K562 (cell line): ENCODE data around the gene IL36RN. TPM values are rescaled to one million over a fixed set of nuclear protein-coding genes. Genes with fewer than 3 reads are reported as not detected.

ENCODE experiments used
- ATAC-seq: fragments of 200-7000 bp; cut with Tn5 transposase; 3 replicates; pipeline ENCODE4 v1.9.1; 2020; ENCODE audit warnings: moderate library complexity
- BruUV-seq: library from RNA; stranded (reverse); fragments of 400-500 nt; replicated peaks from 2 replicates; lab custom pipeline; 2021; lab: Mats Ljungman, UMichigan
- CTCF ChIA-PET: fragments of 300-600 bp; formaldehyde crosslinking; extraction: SDS; loops from one replicate; lab custom pipeline; 2021; ENCODE audit warnings: low intra/inter-chr PET ratio; lab: Yijun Ruan, JAX
- POLR2A ChIA-PET: fragments of 300-600, 350-650 bp; sonication (Branson Sonifier 250); formaldehyde crosslinking; extraction: SDS; loops from one replicate; lab custom pipeline; 2021; ENCODE audit warnings: antibody characterized with exemption, inconsistent platforms; lab: Yijun Ruan, JAX
- DNase-seq, 4 experiments: peaks; one replicate each; pipeline versions ENCODE4 v3.0.0 to v3.0.0-alpha.2; 2011 to 2018; ENCODE audit warnings: low spot score in 3 of 4, mixed read lengths in 3 of 4; ENCODE audit errors: extremely low read depth in 1 of 4
- FAIRE-seq: peaks from 2 replicates; lab custom pipeline; 2011; peaks lifted over from hg19 to GRCh38; lab: Jason Lieb, UNC
- H2AFZ ChIP-seq: 2 replicates; pipeline ENCODE4 v1.6.0; 2011; ENCODE audit warnings: low read depth, low read length, control low read depth, inconsistent platforms
- H3K27ac ChIP-seq: fragments of 200-600 bp; 3 replicates; pipeline ENCODE4 v1.8.0; 2011; ENCODE audit warnings: low read depth, mild to moderate bottlenecking, control low read depth, inconsistent platforms, low read length, moderate library complexity, mixed read lengths; ENCODE audit errors: extremely low read depth
- H3K27me3 ChIP-seq, 2 experiments: fragments of 300-600 bp in 1 of 2; 2 replicates in 1 of 2; 3 replicates in 1 of 2; pipeline versions ENCODE4 v1.6.0 to v1.8.0; 2011; ENCODE audit warnings: inconsistent platforms in 2 of 2, low read length in 2 of 2, mild to moderate bottlenecking in 1 of 2, mixed read lengths in 1 of 2, moderate library complexity in 1 of 2; ENCODE audit not compliant: control insufficient read depth in 2 of 2, insufficient read depth in 2 of 2
- H3K36me3 ChIP-seq: fragments of 300-600 bp; 3 replicates; pipeline ENCODE4 v1.8.0; 2011; ENCODE audit warnings: mild to moderate bottlenecking, low read length, inconsistent platforms; ENCODE audit not compliant: control insufficient read depth, insufficient read depth
- H3K4me1 ChIP-seq, 2 experiments: fragments of 200-600 bp in 1 of 2; replicated peaks in 1 of 2; 2 replicates in 1 of 2; 3 replicates in 1 of 2; pipeline versions ENCODE4 v1.5.1 to v1.8.0; 2011; ENCODE audit warnings: inconsistent platforms in 2 of 2, low read length in 2 of 2, mild to moderate bottlenecking in 1 of 2, mixed read lengths in 1 of 2, moderate library complexity in 1 of 2; ENCODE audit not compliant: control insufficient read depth in 2 of 2, insufficient read depth in 2 of 2
- H3K4me2 ChIP-seq: 2 replicates; pipeline ENCODE4 v1.6.1; 2011; ENCODE audit warnings: low read length, control low read depth, inconsistent platforms, mixed read lengths; ENCODE audit not compliant: insufficient read depth
- H3K4me3 ChIP-seq: fragments of 200-600 bp; sonication (generic), shearing (Covaris generic); 2 replicates; pipeline ENCODE4 v1.5.1; 2016; ENCODE audit warnings: control low read depth, inconsistent platforms
- H3K79me2 ChIP-seq: fragments of 200-600 bp; 3 replicates; pipeline ENCODE4 v1.8.0; 2011; ENCODE audit warnings: low read length, inconsistent platforms; ENCODE audit not compliant: control insufficient read depth, insufficient read depth
- H3K9ac ChIP-seq, 2 experiments: 2 replicates each; pipeline versions ENCODE4 v1.6.0 to v1.6.1; 2011; ENCODE audit warnings: low read depth in 2 of 2, low read length in 2 of 2, control low read depth in 1 of 2, inconsistent platforms in 1 of 2, mild to moderate bottlenecking in 1 of 2, mixed read lengths in 1 of 2; ENCODE audit not compliant: insufficient read depth in 1 of 2
- H3K9me1 ChIP-seq: one replicate; pipeline ENCODE4 v1.6.0; 2011; ENCODE audit warnings: inconsistent platforms, mild to moderate bottlenecking, low read length, moderate library complexity; ENCODE audit not compliant: control insufficient read depth, insufficient read depth
- H3K9me3 ChIP-seq: replicated peaks from 2 replicates; pipeline ENCODE4 v1.5.1; 2011; ENCODE audit warnings: low read depth, low read length, inconsistent platforms; ENCODE audit not compliant: control insufficient read depth, insufficient read depth
- H4K20me1 ChIP-seq: replicated peaks from 2 replicates; pipeline ENCODE4 v1.6.1; 2011; ENCODE audit warnings: low read length, inconsistent platforms, mixed read lengths; ENCODE audit not compliant: control insufficient read depth, insufficient read depth
- ATF1 ChIP-seq, 2 experiments: fragments of 450-650 bp in 1 of 2; IDR thresholded peaks; 2 replicates each; pipeline ENCODE4 v1.6.1; 2016; ENCODE audit warnings: missing compliant biosample characterization in 1 of 2, missing genetic modification characterization in 1 of 2
- CREB1 ChIP-seq, 2 experiments: sonication (generic) in 1 of 2; formaldehyde crosslinking in 1 of 2; IDR thresholded peaks; 2 replicates each; pipeline versions ENCODE4 v1.6.1 to v1.8.0; 2012 to 2022; ENCODE audit warnings: inconsistent platforms in 1 of 2, mild to moderate bottlenecking in 1 of 2, missing genetic modification reagents in 1 of 2, moderate library complexity in 1 of 2
- CTCFL ChIP-seq: IDR thresholded peaks from 2 replicates; pipeline ENCODE4 v1.6.1; 2011; ENCODE audit warnings: borderline replicate concordance, low read depth, mild to moderate bottlenecking, moderate library complexity, low read length; ENCODE audit not compliant: insufficient read depth, poor library complexity, severe bottlenecking
- DMBX1 ChIP-seq: fragments of 250-450 bp; sonication (Bioruptor Pico); IDR thresholded peaks from 2 replicates; pipeline ENCODE4 v1.8.0; 2022; ENCODE audit warnings: inconsistent platforms, mild to moderate bottlenecking, moderate library complexity, borderline replicate concordance
- ELF2 ChIP-seq: fragments of 250-450 bp; sonication (Bioruptor Pico); IDR thresholded peaks from 2 replicates; pipeline ENCODE4 v1.5.0; 2021; ENCODE audit warnings: mild to moderate bottlenecking
- GABPB2 ChIP-seq: fragments of 250-450 bp; sonication (Bioruptor Pico); conservative IDR thresholded peaks from 2 replicates; pipeline ENCODE4 v1.5.1; 2021; ENCODE audit warnings: mild to moderate bottlenecking
- IRF1 ChIP-seq: sonication (generic); formaldehyde crosslinking; IDR thresholded peaks from 2 replicates; pipeline ENCODE4 v1.8.0; 2022; ENCODE audit warnings: missing genetic modification reagents, mild to moderate bottlenecking, borderline replicate concordance
- IRF2 ChIP-seq: sonication (generic); formaldehyde crosslinking; IDR thresholded peaks from 2 replicates; pipeline ENCODE4 v1.8.1; 2022; ENCODE audit warnings: mild to moderate bottlenecking, missing genetic modification reagents
- MIER1 ChIP-seq: fragments of 450-650 bp; IDR thresholded peaks from 2 replicates; pipeline ENCODE4 v1.6.1; 2016; ENCODE audit warnings: antibody characterized with exemption, mild to moderate bottlenecking, low read depth
- MTA2 ChIP-seq: fragments of 450-650 bp; IDR thresholded peaks from 2 replicates; pipeline ENCODE4 v1.6.1; 2016; ENCODE audit warnings: low read depth
- MTA3 ChIP-seq: fragments of 450-650 bp; formaldehyde crosslinking; IDR thresholded peaks from 2 replicates; pipeline ENCODE4 v1.6.1; 2017; ENCODE audit warnings: mild to moderate bottlenecking, borderline replicate concordance
- PTTG1 ChIP-seq: fragments of 450-650 bp; IDR thresholded peaks from 2 replicates; pipeline ENCODE4 v1.6.1; 2016; ENCODE audit warnings: low read depth, mild to moderate bottlenecking, missing genetic modification characterization, missing compliant biosample characterization
- SMAD1 ChIP-seq: fragments of 150-350 bp; IDR thresholded peaks from 2 replicates; pipeline ENCODE4 v1.6.1; 2014; ENCODE audit warnings: low read length, low read depth; ENCODE audit not compliant: partially characterized antibody
- TBP ChIP-seq: optimal IDR thresholded peaks from 2 replicates; pipeline ENCODE3; 2011; ENCODE audit warnings: low read depth, low read length, improper control_type of control experiment
- TFAP4 ChIP-seq: sonication (generic); formaldehyde crosslinking; IDR thresholded peaks from 2 replicates; pipeline ENCODE4 v1.8.0; 2022; ENCODE audit warnings: missing genetic modification reagents, mild to moderate bottlenecking, moderate library complexity, borderline replicate concordance
- U2AF1 ChIP-seq: fragments of 200-400 bp; formaldehyde crosslinking; optimal IDR thresholded peaks from 2 replicates; pipeline ENCODE3; 2017; ENCODE audit warnings: mild to moderate bottlenecking, low read depth, low read length, moderate library complexity
- WGBS: fragments of 100-300 bp; shearing (Covaris generic); methylation state at CpG from one replicate; pipeline ENCODE4 v1.1.6; 2016; ENCODE audit warnings: low coverage, mixed read lengths; ENCODE audit not compliant: insufficient coverage; ENCODE audit errors: missing lambda C conversion rate; 5-methylcytosine and 5-hydroxymethylcytosine counted together
- in situ Hi-C: fragments of 300-500 bp; cut with MboI; formaldehyde crosslinking; loops from 4 replicates; pipeline ENCODE4 v1.15.0; 2018; ENCODE audit warnings: inconsistent platforms, mixed read lengths
- intact Hi-C: fragments of 100-400 bp; cut with micrococcal nuclease; formaldehyde crosslinking; loops from 2 replicates; pipeline ENCODE4 v1.14.2; 2022
- polyA plus RNA-seq, 8 experiments: library from polyadenylated mRNA; depleted of rRNA in 4 of 8; stranded (reverse) in 5 of 8; unstranded in 3 of 8; fragments of >200 nt; fragmentation: Nextera tagmentation in 2 of 8; fragmentation: Illumina TruSeq in 1 of 8; extraction: Ambion mirVana in 2 of 8; extraction: Trizol in 1 of 8; gene quantifications; 2 replicates each; pipeline versions ENCODE4 v1.2.1 to v1.2.3, GENCODE V29; 2011 to 2014; ENCODE audit warnings: inconsistent platforms in 1 of 8, missing spikeins in 1 of 8
- total RNA-seq, 7 experiments: library from RNA; depleted of rRNA in 6 of 7; stranded (reverse); fragments of >200 nt in 6 of 7; fragmentation: Illumina TruSeq in 2 of 7; extraction: Trizol in 2 of 7; gene quantifications; 2 replicates each; pipeline versions ENCODE4 v1.2.1 to v1.2.3, GENCODE V29; 2011 to 2021; ENCODE audit warnings: low replicate concordance in 1 of 7
- TF ChIP-seq, protein P1 (sequence below): fragments of 250-450 bp; sonication (Bioruptor Pico); IDR thresholded peaks from 2 replicates; pipeline ENCODE4 v1.5.0; 2020; ENCODE audit warnings: mild to moderate bottlenecking, borderline replicate concordance

Gene IL36RN
- total and polyA plus RNA-seq, 9 of the 15 experiments (the other 6 are each of a cell fraction or from before 2014, with no cell fraction given) = not detected

DNA sequence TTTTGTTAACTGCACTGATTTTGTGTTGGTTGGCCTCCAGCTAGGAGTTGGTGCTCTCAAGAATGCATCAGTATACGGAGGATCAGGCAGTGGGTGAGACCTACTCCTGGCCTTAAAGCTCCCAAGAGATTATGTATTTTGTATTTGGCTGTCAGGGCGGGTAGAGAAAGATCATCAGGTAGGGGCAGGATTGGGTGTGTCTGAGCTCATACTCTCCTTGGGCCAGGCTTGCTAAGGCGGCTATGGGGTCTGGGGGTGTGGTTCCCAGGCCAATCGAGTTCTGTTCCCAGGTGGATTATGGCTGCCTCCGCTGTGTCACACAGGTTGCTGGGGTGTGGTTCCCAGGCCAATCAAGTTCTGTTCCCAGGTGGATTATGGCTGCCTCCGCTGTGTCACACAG lies 39.5 kb downstream of the IL36RN start:
- Histone ChIP-seq H3K27me3 (peaks cover 16 to 31% of the 10 kb centered on the region in 2 experiments), H3K4me1 (no peaks in the 10 kb centered on the region; a peak in 1 of 5 replicates), H3K4me3 (no peak overlapping the region), H3K9me1 (no peaks in the 10 kb centered on the region), H3K36me3 (no peaks in the 10 kb centered on the region), H3K9me3 (0 out of 2 replicates have a peak, but pooled peaks cover 2% of the 10 kb centered on the region), H3K9ac (no peak overlapping the region), H3K4me2 (no peak overlapping the region), H2AFZ (no peak overlapping the region), H3K27ac (no peak overlapping the region), H4K20me1 (no peaks in the 10 kb centered on the region), H3K79me2 (no peaks in the 10 kb centered on the region)
- BruUV-seq = no TSS peak
- no peak for ATAC-seq
- FAIRE-seq = no peak
- POLR2A ChIA-PET = interaction anchor here (0.6 kb wide), 1 partner anchor 136 kb away, joined by 3 read pairs; no protein-coding TSS in a partner anchor
- CTCF ChIA-PET = interaction anchor here (0.6 kb wide), 1 partner anchor 96 kb away, joined by 3 read pairs; no protein-coding TSS in a partner anchor
- intact Hi-C loops (no loop called here), in situ Hi-C loops (no loop called here)
- no peak for DNase-seq
- WGBS = 4% methylated on average over 6 of the region's 6 CpGs
- TF ChIP-seq IRF1 (CRISPR knock-in tag) (no peak), MIER1 (no peak), CREB1 (IDR thresholded peaks at IDR 0.05) (no peak), CREB1 (CRISPR knock-in tag; IDR thresholded peaks at IDR 0.05) (no peak), TFAP4 (CRISPR knock-in tag) (no peak), IRF2 (no peak), ATF1 (CRISPR knock-in tag; IDR thresholded peaks at IDR 0.05) (no peak), ATF1 (tag; IDR thresholded peaks at IDR 0.05) (no peak), GABPB2 (CRISPR knock-in tag) (no peak), MTA2 (no peak), ELF2 (CRISPR knock-in tag) (no peak), SMAD1 (no peak), CTCFL (no peak), MTA3 (no peak), DMBX1 (CRISPR knock-in tag) (no peak), TBP (no peak), PTTG1 (tag) (no peak), U2AF1 (no peak)
- TF ChIP-seq, protein P1, sequence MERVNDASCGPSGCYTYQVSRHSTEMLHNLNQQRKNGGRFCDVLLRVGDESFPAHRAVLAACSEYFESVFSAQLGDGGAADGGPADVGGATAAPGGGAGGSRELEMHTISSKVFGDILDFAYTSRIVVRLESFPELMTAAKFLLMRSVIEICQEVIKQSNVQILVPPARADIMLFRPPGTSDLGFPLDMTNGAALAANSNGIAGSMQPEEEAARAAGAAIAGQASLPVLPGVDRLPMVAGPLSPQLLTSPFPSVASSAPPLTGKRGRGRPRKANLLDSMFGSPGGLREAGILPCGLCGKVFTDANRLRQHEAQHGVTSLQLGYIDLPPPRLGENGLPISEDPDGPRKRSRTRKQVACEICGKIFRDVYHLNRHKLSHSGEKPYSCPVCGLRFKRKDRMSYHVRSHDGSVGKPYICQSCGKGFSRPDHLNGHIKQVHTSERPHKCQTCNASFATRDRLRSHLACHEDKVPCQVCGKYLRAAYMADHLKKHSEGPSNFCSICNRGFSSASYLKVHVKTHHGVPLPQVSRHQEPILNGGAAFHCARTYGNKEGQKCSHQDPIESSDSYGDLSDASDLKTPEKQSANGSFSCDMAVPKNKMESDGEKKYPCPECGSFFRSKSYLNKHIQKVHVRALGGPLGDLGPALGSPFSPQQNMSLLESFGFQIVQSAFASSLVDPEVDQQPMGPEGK (CRISPR knock-in tag) = no peak
